Activated CD8-positive, alpha-beta memory T cell treated with anti-CD3 and anti-CD28 coated beads for 4 hours (primary cell): ENCODE measurements around the gene SLC13A4.

ENCODE experiments used
- DNase-seq, 2 donors: peaks; one replicate each; pipeline ENCODE4 v3.0.0-alpha.2; 2020; ENCODE audit warnings: low read depth in 2 of 2

Gene SLC13A4

GRCh38 chr7:135719688-135720087 lies 8.3 kb downstream of the SLC13A4 start:
- no peak for DNase-seq

- no peak for DNase-seq
Observed at GRCh38 chr7:135718794-135719437, 9.1 kb downstream of the SLC13A4 start.

- DNase-seq, result no peak
Observed at GRCh38 chr7:135718219-135718618, 9.8 kb downstream of the SLC13A4 start.

- no peak for DNase-seq
Observed at GRCh38 chr7:135717693-135718092, 10.3 kb downstream of the SLC13A4 start.

- DNase-seq, result no peak
Observed at GRCh38 chr7:135716677-135717238, 11.2 kb downstream of the SLC13A4 start.

GRCh38 chr7:135715673-135716072 lies 12.3 kb downstream of the SLC13A4 start:
- DNase-seq, result no peak

GRCh38 chr7:135715055-135715522 lies 12.9 kb downstream of the SLC13A4 start:
- DNase-seq, result no peak

GRCh38 chr7:135714534-135715009 lies 13.4 kb downstream of the SLC13A4 start:
- no peak for DNase-seq

- DNase-seq, result no peak
Observed at GRCh38 chr7:135713836-135714470, 14.0 kb downstream of the SLC13A4 start.

GRCh38 chr7:135712796-135713195 lies 15.2 kb downstream of the SLC13A4 start:
- DNase-seq, result no peak

GRCh38 chr7:135712182-135712782 lies 15.7 kb downstream of the SLC13A4 start:
- DNase-seq, result no peak

GRCh38 chr7:135711139-135711469 lies 16.9 kb downstream of the SLC13A4 start:
- DNase-seq, result no peak

- DNase-seq, result no peak
Observed at GRCh38 chr7:135710417-135711138, 17.4 kb downstream of the SLC13A4 start.

GRCh38 chr7:135709508-135709907 lies 18.5 kb downstream of the SLC13A4 start:
- no peak for DNase-seq

- no peak for DNase-seq
Observed at GRCh38 chr7:135708041-135708440, 19.9 kb downstream of the SLC13A4 start.

- DNase-seq, result no peak
Observed at GRCh38 chr7:135707570-135707966, 20.4 kb downstream of the SLC13A4 start.

GRCh38 chr7:135706858-135707569 lies 21.0 kb downstream of the SLC13A4 start:
- no peak for DNase-seq

GRCh38 chr7:135706038-135706742 lies 21.8 kb downstream of the SLC13A4 start:
- no peak for DNase-seq

GRCh38 chr7:135704698-135705097 lies 23.3 kb downstream of the SLC13A4 start:
- DNase-seq, result no peak

GRCh38 chr7:135704074-135704473 lies 23.9 kb downstream of the SLC13A4 start:
- no peak for DNase-seq
